GM18520 (cell line): Measurements from ENCODE around the gene UTY.

Source experiments
- ATAC-seq: cut with Tn5 transposase; IDR thresholded peaks from one replicate; pipeline ENCODE4 v1.9.1; 2021; ENCODE audit not compliant: unreplicated experiment

Gene UTY

GRCh38 chrY:13416869-13417661 lies 62.8 kb downstream of the UTY start:
- no peak for ATAC-seq

DNA sequence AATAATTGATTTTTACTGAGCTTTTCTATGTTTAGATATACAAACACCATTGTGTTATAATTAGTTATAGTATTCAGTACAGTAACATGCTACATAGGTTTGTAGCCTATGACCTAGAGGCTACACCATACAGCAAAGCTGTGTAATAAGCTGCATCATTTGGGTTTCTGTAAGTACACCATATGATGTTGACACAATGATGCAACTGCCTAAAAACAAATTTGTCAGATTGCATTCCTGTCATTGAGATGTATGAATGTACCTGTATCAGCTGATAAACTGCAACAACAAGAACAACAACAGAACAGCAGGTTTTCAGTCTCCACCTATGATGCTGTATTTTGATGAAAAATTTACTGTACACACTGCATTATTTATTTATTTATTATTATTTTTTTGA lies 64.3 kb downstream of the UTY start:
- ATAC-seq = no peak

GRCh38 chrY:13398876-13399275 lies 81.0 kb downstream of the UTY start:
- ATAC-seq = no peak

- no peak for ATAC-seq
Observed at GRCh38 chrY:13381110-13381683, 98.6 kb downstream of the UTY start.

GRCh38 chrY:13370868-13371800 lies 108.7 kb downstream of the UTY start:
- no peak for ATAC-seq

DNA sequence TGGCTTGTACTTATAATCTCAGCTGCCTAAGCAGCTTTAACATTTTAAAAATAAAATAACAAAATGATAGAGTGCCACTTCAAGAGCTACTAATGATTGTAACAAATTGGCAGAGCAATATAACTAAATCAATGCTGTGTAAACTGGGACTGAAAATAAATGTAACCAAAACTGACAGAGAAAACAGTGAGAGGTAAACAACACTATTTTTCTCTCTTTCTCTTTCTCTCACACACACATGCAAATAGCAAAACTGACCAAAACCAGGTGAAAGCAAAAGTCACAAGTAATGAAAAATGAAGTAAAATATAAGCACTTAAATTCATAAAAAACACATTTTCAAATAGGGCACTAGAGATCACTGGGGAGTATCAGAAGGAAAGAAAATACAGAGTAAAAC lies 109.6 kb downstream of the UTY start:
- no peak for ATAC-seq

- ATAC-seq = no peak
Observed at GRCh38 chrY:13368513-13368845, 111.4 kb downstream of the UTY start.

DNA sequence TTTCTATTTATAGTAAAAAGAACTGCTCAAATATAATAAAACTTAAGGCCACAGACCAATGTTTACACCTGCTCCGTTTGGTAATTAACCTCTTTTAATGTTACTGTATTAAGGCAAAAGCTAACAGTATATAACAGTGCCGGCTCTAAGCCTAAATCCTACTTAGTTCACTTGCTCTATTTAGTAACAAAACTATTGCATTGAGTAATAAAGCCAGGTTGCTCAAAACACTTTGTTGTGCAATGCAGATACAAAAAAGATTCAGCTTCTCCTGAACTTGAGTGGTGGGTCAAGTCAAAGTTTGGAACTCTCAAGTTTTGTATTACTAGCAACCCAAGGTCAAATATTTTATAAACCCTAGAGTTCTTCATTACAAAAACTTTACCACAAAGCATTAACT lies 116.2 kb downstream of the UTY start:
- no peak for ATAC-seq

- ATAC-seq = no peak
Observed at GRCh38 chrY:13362662-13363061, 117.2 kb downstream of the UTY start.

DNA sequence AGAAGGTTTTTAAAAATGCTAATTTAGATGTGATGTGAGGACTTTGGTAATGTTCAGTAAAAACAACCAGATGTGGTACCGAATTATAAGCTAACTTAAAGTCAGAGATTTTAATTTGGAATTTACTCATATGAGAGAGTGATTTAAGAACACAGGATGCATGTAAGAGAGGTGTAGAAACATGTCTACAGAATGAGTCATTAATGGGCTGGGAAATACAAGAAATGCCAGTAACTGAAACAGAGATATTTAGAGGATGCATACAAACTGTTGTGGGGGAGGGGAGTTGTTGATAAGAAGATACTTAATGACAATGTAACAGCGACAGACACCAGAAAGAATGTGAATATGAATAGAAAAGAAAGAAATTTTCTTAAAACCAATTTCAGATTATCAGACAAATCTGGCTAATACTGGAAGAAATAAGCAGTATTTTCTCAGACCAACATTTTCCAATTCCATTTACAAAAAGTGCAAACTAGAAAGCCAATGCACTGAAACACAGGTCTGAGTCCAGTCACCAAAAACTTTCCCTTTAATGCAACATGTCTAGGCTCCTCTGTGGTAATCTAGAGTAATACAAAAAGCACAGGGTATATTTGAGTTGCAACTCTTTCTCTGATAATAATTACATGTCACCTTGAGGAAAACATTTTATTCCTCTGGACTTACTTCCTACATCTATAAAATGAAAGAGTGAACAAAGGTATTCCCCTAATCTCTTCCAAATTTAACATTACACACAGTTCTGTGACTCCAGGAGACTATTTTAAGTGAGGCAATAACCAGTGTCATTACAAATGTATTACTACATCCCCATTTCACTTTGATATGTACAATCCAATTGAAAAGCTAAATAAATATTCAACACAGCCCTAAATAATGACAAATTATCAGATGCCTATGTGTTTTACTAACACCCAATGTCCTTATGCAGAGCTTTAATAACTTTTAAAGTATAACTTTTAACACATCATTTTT lies 117.9 kb downstream of the UTY start:
- no peak for ATAC-seq

GRCh38 chrY:13351443-13351842 lies 128.4 kb downstream of the UTY start:
- no peak for ATAC-seq

DNA sequence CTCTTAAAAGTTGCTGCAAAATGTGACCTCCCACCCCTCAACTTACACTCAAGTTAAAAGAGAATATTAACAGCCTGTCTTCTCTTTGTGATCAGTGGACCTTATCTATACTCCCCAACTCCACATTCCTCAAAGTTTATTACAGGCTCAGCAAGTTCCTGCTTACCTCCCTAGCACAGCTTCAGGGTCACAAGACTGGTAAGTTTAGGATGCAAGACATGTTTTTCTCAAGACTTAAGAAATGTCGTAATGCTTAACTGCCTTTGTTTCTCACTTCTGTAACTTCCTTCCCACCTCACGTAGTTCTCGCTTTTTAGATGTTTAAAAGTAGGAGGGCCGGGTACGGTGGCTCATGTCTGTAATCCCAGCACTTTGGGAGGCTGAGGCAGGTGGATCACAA lies 132.7 kb downstream of the UTY start:
- ATAC-seq = no peak

GRCh38 chrY:13345549-13345948 lies 134.3 kb downstream of the UTY start:
- ATAC-seq = no peak

DNA sequence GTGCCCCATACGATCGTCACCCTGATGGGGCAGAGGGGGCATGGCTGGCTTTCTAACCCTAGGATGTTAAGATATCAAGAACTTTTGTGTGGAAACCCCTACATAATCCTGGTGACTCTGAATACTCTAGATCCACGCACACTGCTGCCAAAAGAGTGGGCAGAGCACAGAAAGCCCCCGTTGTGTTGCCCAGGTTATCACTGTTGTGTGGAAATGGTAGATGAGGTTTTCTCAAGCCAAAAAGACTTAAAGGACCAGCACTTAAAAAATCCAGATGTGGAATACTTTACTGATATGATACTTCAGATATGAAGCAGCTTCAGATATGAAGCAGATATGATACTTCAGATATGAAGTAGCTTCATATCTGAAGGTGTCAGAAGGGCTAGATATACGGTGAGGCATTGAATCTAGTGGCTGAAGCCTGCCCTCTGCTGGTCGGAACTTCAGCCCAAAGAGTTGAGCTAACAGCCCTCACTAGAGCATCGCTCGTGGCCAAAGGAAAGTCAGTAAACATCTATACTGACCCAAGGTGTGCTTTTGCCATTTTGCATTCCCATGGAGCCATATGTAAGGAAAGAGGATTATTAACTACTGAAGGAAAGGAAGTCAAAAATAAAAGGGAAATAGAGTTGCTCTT lies 136.4 kb downstream of the UTY start:
- ATAC-seq = no peak

DNA sequence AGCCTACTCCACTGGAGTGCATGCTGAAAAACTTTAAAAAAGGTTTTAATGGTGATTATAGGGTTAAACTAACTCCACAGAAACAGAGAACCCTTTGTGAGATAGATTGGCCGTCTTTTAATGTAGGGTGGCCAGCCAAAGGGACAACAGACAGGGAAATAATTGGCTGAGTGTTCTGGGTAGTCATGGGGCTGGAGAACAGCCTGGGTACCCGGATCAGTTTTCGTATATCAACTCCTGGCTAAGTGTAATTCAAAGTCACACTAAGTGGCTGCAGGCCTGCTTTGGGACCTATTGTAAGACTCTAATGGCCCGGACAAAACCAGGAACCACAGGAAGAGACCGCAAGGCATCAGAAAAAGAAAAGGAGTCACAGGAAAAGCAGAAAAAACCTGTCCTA lies 139.9 kb downstream of the UTY start:
- no peak for ATAC-seq

DNA sequence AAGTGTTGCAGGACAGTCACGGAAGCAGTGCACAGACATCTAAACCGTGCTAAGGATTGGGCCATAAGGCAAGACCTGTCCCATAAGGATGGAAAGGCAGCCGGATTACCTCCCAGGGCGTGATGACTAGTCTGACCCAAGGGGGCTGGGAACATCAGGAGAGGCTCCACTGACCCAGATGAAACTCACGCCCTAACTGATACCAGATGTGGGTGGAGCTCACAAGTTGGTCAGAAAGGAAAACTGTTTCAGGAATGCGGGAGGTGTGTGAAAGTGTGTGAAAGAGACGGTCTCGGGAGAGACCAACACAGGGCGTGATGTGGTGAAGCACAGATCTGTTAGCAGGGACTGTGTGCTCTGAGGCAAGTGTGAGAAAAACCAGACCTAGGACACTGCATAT lies 140.5 kb downstream of the UTY start:
- ATAC-seq = no peak

GRCh38 chrY:13338711-13339110 lies 141.1 kb downstream of the UTY start:
- ATAC-seq = no peak

DNA sequence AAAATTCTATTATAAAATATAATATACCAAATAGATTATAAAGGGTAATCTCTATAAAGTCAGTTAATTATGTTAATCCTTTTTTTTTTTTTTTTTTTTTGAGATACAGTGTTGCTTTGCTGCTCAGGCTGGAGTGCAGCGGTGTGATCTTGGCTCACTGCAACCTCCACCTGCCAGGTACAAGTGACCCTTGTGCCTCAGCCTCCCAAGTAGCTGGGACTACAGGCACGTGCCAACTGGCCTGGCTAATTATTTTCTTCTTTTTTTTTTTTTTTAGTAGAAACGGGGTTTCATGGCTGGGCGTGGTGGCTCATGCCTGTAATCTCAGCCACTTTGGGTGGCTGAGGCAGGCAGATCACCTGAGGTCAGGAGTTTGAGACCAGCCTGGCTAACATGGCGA lies 141.9 kb downstream of the UTY start:
- no peak for ATAC-seq

DNA sequence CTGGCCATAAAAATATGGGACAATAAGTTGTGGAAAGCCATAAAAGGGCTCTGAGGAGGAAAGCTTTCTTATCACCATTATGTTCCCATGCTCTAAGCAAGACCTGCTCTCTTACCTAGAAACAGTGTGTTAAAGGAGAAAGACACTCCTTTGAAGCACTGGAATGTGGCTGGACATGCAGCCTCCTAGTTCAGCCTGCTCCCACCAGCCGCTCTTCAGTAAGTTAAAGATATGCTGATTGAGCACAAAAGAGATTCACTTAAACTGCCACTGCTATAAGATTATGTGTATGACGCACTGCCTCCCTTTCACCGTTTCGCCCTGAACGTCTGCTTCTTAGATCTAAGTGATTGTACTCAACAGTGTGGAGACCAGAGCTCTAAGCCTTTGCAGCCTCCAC lies 146.0 kb downstream of the UTY start:
- no peak for ATAC-seq

DNA sequence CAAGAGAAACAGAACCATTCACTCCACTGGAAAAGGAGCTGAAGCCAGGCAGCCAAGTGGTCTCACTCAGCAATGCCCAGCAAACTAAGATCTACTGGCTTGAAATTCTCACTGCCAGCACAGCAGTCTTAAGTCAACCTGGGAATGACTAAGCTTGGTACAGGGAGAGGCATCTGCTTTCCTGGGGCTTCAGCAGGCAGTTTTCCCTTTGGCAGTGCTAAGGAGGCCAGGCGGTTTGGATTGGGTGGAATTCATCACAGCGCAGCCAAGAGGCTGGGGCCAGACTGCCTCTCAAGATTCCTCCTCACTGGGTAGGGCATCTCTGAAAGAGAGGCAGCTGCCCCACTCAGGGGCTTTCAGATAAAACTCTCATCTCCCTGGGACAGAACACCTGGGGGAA lies 149.2 kb downstream of the UTY start:
- ATAC-seq = no peak
